ENCODE measurements around the gene TSC22D1. TPM values are rescaled to one million over a fixed set of nuclear protein-coding genes. Genes with fewer than 3 reads are reported as not detected.

The TSC22D1 gene
- polyA plus RNA-seq, 1 donor (not counting 4 experiments of a cell fraction or from before 2014, with no cell fraction given) = 177 TPM

GRCh38 chr13:44557986-44558385, 18.1 kb downstream of the TSC22D1 start:
- Histone ChIP-seq H3K27ac (ENCODE audit: control insufficient read depth, insufficient read depth, low read length) (no peak overlapping the region), H3K36me3 (ENCODE audit: control insufficient read depth in 2 of 2, extremely low read depth in 1 of 2, insufficient read depth in 2 of 2, low read length in 2 of 2) (no peaks in the 10 kb centered on the region), H3K9ac (ENCODE audit: control insufficient read depth, extremely low read depth, insufficient read depth, low read length) (no peak overlapping the region), H3K9me1 (ENCODE audit: control insufficient read depth, extremely low read depth, insufficient read depth, low read length) (no peaks in the 10 kb centered on the region), H2AFZ (ENCODE audit: control insufficient read depth, low read length) (no peak overlapping the region), H4K20me1 (ENCODE audit: control insufficient read depth, extremely low read depth, insufficient read depth, low read length) (no peaks in the 10 kb centered on the region), H3K9me3 (ENCODE audit: control insufficient read depth, low read depth, low read length) (no peaks in the 10 kb centered on the region), H3K4me2 (ENCODE audit: control insufficient read depth, extremely low read depth, insufficient read depth, low read depth, low read length) (no peak overlapping the region), H3K79me2 (ENCODE audit: control insufficient read depth, insufficient read depth, low read length) (peaks cover 18% of the 10 kb centered on the region), H3K4me1 (ENCODE audit: control insufficient read depth, extremely low read depth, insufficient read depth, low read length) (no peaks in the 10 kb centered on the region), H3K4me3 (ENCODE audit: control insufficient read depth in 2 of 3, extremely low read depth in 1 of 3, insufficient read depth in 2 of 3, low read depth in 1 of 3, low read length in 3 of 3) (no peak overlapping the region), H3K27me3 (ENCODE audit: control insufficient read depth, extremely low read depth, insufficient read depth, low read length) (no peaks in the 10 kb centered on the region)
- TF ChIP-seq EZH2 (IDR thresholded peaks at IDR 0.05; ENCODE audit: low read length) (no peak), CTCF (optimal IDR thresholded peaks at IDR 0.05 in 1 of 3, IDR thresholded peaks at IDR 0.05 in 1 of 3, conservative IDR thresholded peaks at IDR 0.05 in 1 of 3; ENCODE audit: extremely low read depth in 1 of 3, insufficient read depth in 2 of 3, low read length in 3 of 3) (no peak)
- FAIRE-seq (no peak), DNase-seq (ENCODE audit: low read depth, low spot score) (no peak)
- dilution Hi-C loops (cut with MboI; ENCODE audit: extremely low pct_ligation_motif_present, low sequenced_read_pairs) = no loop called here

GRCh38 chr13:44555207-44555606, 20.9 kb downstream of the TSC22D1 start:
- no peaks in the 10 kb centered on the region for H4K20me1 ChIP-seq (ENCODE audit: control insufficient read depth, extremely low read depth, insufficient read depth, low read length)
- no peak overlapping the region for H3K27ac ChIP-seq (ENCODE audit: control insufficient read depth, insufficient read depth, low read length)
- H3K9me1 ChIP-seq (ENCODE audit: control insufficient read depth, extremely low read depth, insufficient read depth, low read length) = no peaks in the 10 kb centered on the region
- H3K4me3 ChIP-seq (ENCODE audit: control insufficient read depth in 2 of 3, extremely low read depth in 1 of 3, insufficient read depth in 2 of 3, low read depth in 1 of 3, low read length in 3 of 3) = no peak overlapping the region
- no peak overlapping the region for H3K4me2 ChIP-seq (ENCODE audit: control insufficient read depth, extremely low read depth, insufficient read depth, low read depth, low read length)
- no peak overlapping the region for H3K9ac ChIP-seq (ENCODE audit: control insufficient read depth, extremely low read depth, insufficient read depth, low read length)
- no peak overlapping the region for H2AFZ ChIP-seq (ENCODE audit: control insufficient read depth, low read length)
- H3K27me3 ChIP-seq (ENCODE audit: control insufficient read depth, extremely low read depth, insufficient read depth, low read length) = no peaks in the 10 kb centered on the region
- peaks cover 12% of the 10 kb centered on the region for H3K79me2 ChIP-seq (ENCODE audit: control insufficient read depth, insufficient read depth, low read length)
- H3K9me3 ChIP-seq (ENCODE audit: control insufficient read depth, low read depth, low read length) = no peaks in the 10 kb centered on the region
- H3K36me3 ChIP-seq (ENCODE audit: control insufficient read depth in 2 of 2, extremely low read depth in 1 of 2, insufficient read depth in 2 of 2, low read length in 2 of 2) = no peaks in the 10 kb centered on the region
- DNase-seq (ENCODE audit: low read depth, low spot score) = no peak
- TF ChIP-seq CTCF (optimal IDR thresholded peaks at IDR 0.05 in 1 of 3, IDR thresholded peaks at IDR 0.05 in 1 of 3, conservative IDR thresholded peaks at IDR 0.05 in 1 of 3; ENCODE audit: extremely low read depth in 1 of 3, insufficient read depth in 2 of 3, low read length in 3 of 3) = no peak
- TF ChIP-seq EZH2 (IDR thresholded peaks at IDR 0.05; ENCODE audit: low read length) = no peak
- no peaks in the 10 kb centered on the region for H3K4me1 ChIP-seq (ENCODE audit: control insufficient read depth, extremely low read depth, insufficient read depth, low read length)
- FAIRE-seq = no peak
- dilution Hi-C loops (cut with MboI; ENCODE audit: extremely low pct_ligation_motif_present, low sequenced_read_pairs) = no loop called here

Measured in keratinocyte (primary cell).